IPS-15b (cell line): ENCODE results near the gene ATF6.

Experiments used
- H3K27me3 ChIP-seq: one replicate; pipeline ENCODE4 v1.6.1; 2013; ENCODE audit warnings: low read length; ENCODE audit not compliant: control insufficient read depth, insufficient read depth
- H3K36me3 ChIP-seq: one replicate; pipeline ENCODE4 v1.6.1; 2013; ENCODE audit warnings: low read length; ENCODE audit not compliant: control insufficient read depth, insufficient read depth
- H3K4me1 ChIP-seq: one replicate; pipeline ENCODE4 v1.6.1; 2013; ENCODE audit warnings: mild to moderate bottlenecking, low read length; ENCODE audit not compliant: control insufficient read depth, insufficient read depth
- H3K4me3 ChIP-seq: one replicate; pipeline ENCODE4 v1.5.1; 2013; ENCODE audit warnings: low read depth, low read length
- H3K9ac ChIP-seq: one replicate; pipeline ENCODE4 v1.6.1; 2013; ENCODE audit warnings: low read depth, mild to moderate bottlenecking, low read length
- H3K9me3 ChIP-seq: one replicate; pipeline ENCODE4 v1.6.1; 2013; ENCODE audit warnings: mild to moderate bottlenecking, low read length; ENCODE audit not compliant: control insufficient read depth, insufficient read depth

The ATF6 gene

GRCh38 chr1:161879261-161879660, 113.1 kb downstream of the ATF6 start:
- no peaks in the 10 kb centered on the region for H3K4me1 ChIP-seq
- no peak overlapping the region for H3K9ac ChIP-seq
- H3K27me3 ChIP-seq: no peaks in the 10 kb centered on the region
- no peak overlapping the region for H3K4me3 ChIP-seq
- no peaks in the 10 kb centered on the region for H3K9me3 ChIP-seq
- no peaks in the 10 kb centered on the region for H3K36me3 ChIP-seq

- Histone ChIP-seq H3K9ac (no peak overlapping the region), H3K4me3 (no peak overlapping the region), H3K4me1 (no peaks in the 10 kb centered on the region), H3K36me3 (no peaks in the 10 kb centered on the region), H3K9me3 (no peaks in the 10 kb centered on the region), H3K27me3 (no peaks in the 10 kb centered on the region)
These were observed 118.4 kb downstream of the ATF6 start for GRCh38 chr1:161884475-161884874.

- no peaks in the 10 kb centered on the region for H3K4me1 ChIP-seq
- no peak overlapping the region for H3K9ac ChIP-seq
- no peak overlapping the region for H3K4me3 ChIP-seq
- H3K27me3 ChIP-seq: no peaks in the 10 kb centered on the region
- no peaks in the 10 kb centered on the region for H3K9me3 ChIP-seq
- no peaks in the 10 kb centered on the region for H3K36me3 ChIP-seq
These were observed 118.9 kb downstream of the ATF6 start for GRCh38 chr1:161885003-161885402.

- Histone ChIP-seq H3K9me3 (no peaks in the 10 kb centered on the region), H3K36me3 (no peaks in the 10 kb centered on the region), H3K4me3 (no peak overlapping the region), H3K4me1 (no peaks in the 10 kb centered on the region), H3K27me3 (no peaks in the 10 kb centered on the region), H3K9ac (no peak overlapping the region)
These were observed 119.6 kb downstream of the ATF6 start for GRCh38 chr1:161885759-161886158.

GRCh38 chr1:161886589-161886988, 120.5 kb downstream of the ATF6 start:
- Histone ChIP-seq H3K9me3 (no peaks in the 10 kb centered on the region), H3K36me3 (no peaks in the 10 kb centered on the region), H3K9ac (no peak overlapping the region), H3K4me1 (no peaks in the 10 kb centered on the region), H3K4me3 (no peak overlapping the region), H3K27me3 (no peaks in the 10 kb centered on the region)

- Histone ChIP-seq H3K4me1 (no peaks in the 10 kb centered on the region), H3K36me3 (no peaks in the 10 kb centered on the region)
These were observed 121.7 kb downstream of the ATF6 start for GRCh38 chr1:161887730-161888287.

GRCh38 chr1:161890574-161890973, 124.5 kb downstream of the ATF6 start:
- no peaks in the 10 kb centered on the region for H3K27me3 ChIP-seq
- H3K9ac ChIP-seq: no peak overlapping the region
- H3K4me1 ChIP-seq: no peaks in the 10 kb centered on the region
- H3K36me3 ChIP-seq: no peaks in the 10 kb centered on the region
- no peak overlapping the region for H3K4me3 ChIP-seq
- H3K9me3 ChIP-seq: no peaks in the 10 kb centered on the region

More at GRCh38 chr1:161887730-161888287, 121.7 kb downstream of the ATF6 start:
- no peak overlapping the region for H3K4me3 ChIP-seq
- no peaks in the 10 kb centered on the region for H3K27me3 ChIP-seq
- H3K9me3 ChIP-seq: no peaks in the 10 kb centered on the region
- no peak overlapping the region for H3K9ac ChIP-seq

- no peaks in the 10 kb centered on the region for H3K9me3 ChIP-seq
- H3K36me3 ChIP-seq: no peaks in the 10 kb centered on the region
- no peaks in the 10 kb centered on the region for H3K27me3 ChIP-seq
- H3K4me1 ChIP-seq: no peaks in the 10 kb centered on the region
- no peak overlapping the region for H3K9ac ChIP-seq
- no peak overlapping the region for H3K4me3 ChIP-seq
These were observed 133.0 kb downstream of the ATF6 start for GRCh38 chr1:161899091-161899490.

GRCh38 chr1:161900160-161900559, 134.0 kb downstream of the ATF6 start:
- no peak overlapping the region for H3K4me3 ChIP-seq
- H3K9ac ChIP-seq: no peak overlapping the region
- H3K9me3 ChIP-seq: no peaks in the 10 kb centered on the region
- H3K36me3 ChIP-seq: no peaks in the 10 kb centered on the region
- no peaks in the 10 kb centered on the region for H3K4me1 ChIP-seq
- H3K27me3 ChIP-seq: no peaks in the 10 kb centered on the region

GRCh38 chr1:161902182-161902581, 136.1 kb downstream of the ATF6 start:
- H3K4me3 ChIP-seq: no peak overlapping the region
- no peak overlapping the region for H3K9ac ChIP-seq
- no peaks in the 10 kb centered on the region for H3K9me3 ChIP-seq
- H3K36me3 ChIP-seq: no peaks in the 10 kb centered on the region
- H3K4me1 ChIP-seq: no peaks in the 10 kb centered on the region
- H3K27me3 ChIP-seq: no peaks in the 10 kb centered on the region

GRCh38 chr1:161905269-161905884, 139.3 kb downstream of the ATF6 start:
- H3K4me1 ChIP-seq: no peaks in the 10 kb centered on the region
- no peaks in the 10 kb centered on the region for H3K36me3 ChIP-seq
- no peaks in the 10 kb centered on the region for H3K27me3 ChIP-seq
- no peak overlapping the region for H3K4me3 ChIP-seq
- no peak overlapping the region for H3K9ac ChIP-seq
- no peaks in the 10 kb centered on the region for H3K9me3 ChIP-seq

- Histone ChIP-seq H3K36me3 (no peaks in the 10 kb centered on the region), H3K9ac (no peak overlapping the region), H3K9me3 (no peaks in the 10 kb centered on the region)
These were observed 141.1 kb downstream of the ATF6 start for GRCh38 chr1:161907265-161907664.

More at GRCh38 chr1:161907265-161907664, 141.1 kb downstream of the ATF6 start:
- H3K4me1 ChIP-seq: no peaks in the 10 kb centered on the region
- no peak overlapping the region for H3K4me3 ChIP-seq
- H3K27me3 ChIP-seq: no peaks in the 10 kb centered on the region
